GM10248 (cell line): Measurements from ENCODE around the gene PGBD5.

Experiments
- CTCF ChIA-PET: fragments of 300-600 bp; sonication (Branson Sonifier 250); formaldehyde crosslinking; extraction: SDS; loops from one replicate; lab custom pipeline; 2021; ENCODE audit warnings: antibody characterized with exemption; lab: Yijun Ruan, JAX
- POLR2A ChIA-PET: fragments of 350-650 bp; sonication (Branson Sonifier 250); formaldehyde crosslinking; extraction: SDS; loops from one replicate; lab custom pipeline; 2020; ENCODE audit warnings: antibody characterized with exemption; lab: Yijun Ruan, JAX
- DNase-seq: peaks from one replicate; pipeline ENCODE4 v3.0.0; 2012; ENCODE audit errors: extremely low spot score
- CTCF ChIP-seq: IDR thresholded peaks from 2 replicates; pipeline ENCODE4 v1.5.1; 2012; ENCODE audit warnings: mild to moderate bottlenecking, low read depth; ENCODE audit errors: extremely low read depth, missing control alignments, control extremely low read depth

The PGBD5 gene

GRCh38 chr1:230427094-230427876 lies 1.2 kb upstream of the PGBD5 start:
- DNase-seq = no peak
- ChIA-PET CTCF (no interaction called here), POLR2A (no interaction called here)
- TF ChIP-seq CTCF = no peak

- no peak for TF ChIP-seq CTCF
- CTCF ChIA-PET = no interaction called here
- POLR2A ChIA-PET = no interaction called here
- no peak for DNase-seq
Measured at GRCh38 chr1:230425252-230426091, 660 bp downstream of the PGBD5 start.

- ChIA-PET CTCF (no interaction called here), POLR2A (no interaction called here)
- TF ChIP-seq CTCF = no peak
- DNase-seq = no peak
Measured at GRCh38 chr1:230424391-230425251, 1.5 kb downstream of the PGBD5 start.

GRCh38 chr1:230423951-230424350 lies 2.2 kb downstream of the PGBD5 start:
- no peak for DNase-seq
- no peak for TF ChIP-seq CTCF
- ChIA-PET POLR2A (no interaction called here), CTCF (no interaction called here)

- CTCF ChIA-PET = no interaction called here
- TF ChIP-seq CTCF = no peak
- no peak for DNase-seq
- POLR2A ChIA-PET = no interaction called here
Measured at GRCh38 chr1:230423261-230423660, 2.9 kb downstream of the PGBD5 start.
